GM20000 (cell line): ENCODE data around the gene RSKR.

Source experiments
- DNase-seq: peaks from one replicate; pipeline ENCODE4 v3.0.0; 2012; ENCODE audit warnings: low spot score
- CTCF ChIP-seq: IDR thresholded peaks from 2 replicates; pipeline ENCODE4 v1.5.1; 2012; ENCODE audit warnings: mild to moderate bottlenecking, control low read depth; ENCODE audit errors: extremely low read depth, missing control alignments

The RSKR gene

GRCh38 chr17:28575126-28575795, 38.7 kb downstream of the RSKR start:
- no peak for TF ChIP-seq CTCF
- DNase-seq = no peak

DNA sequence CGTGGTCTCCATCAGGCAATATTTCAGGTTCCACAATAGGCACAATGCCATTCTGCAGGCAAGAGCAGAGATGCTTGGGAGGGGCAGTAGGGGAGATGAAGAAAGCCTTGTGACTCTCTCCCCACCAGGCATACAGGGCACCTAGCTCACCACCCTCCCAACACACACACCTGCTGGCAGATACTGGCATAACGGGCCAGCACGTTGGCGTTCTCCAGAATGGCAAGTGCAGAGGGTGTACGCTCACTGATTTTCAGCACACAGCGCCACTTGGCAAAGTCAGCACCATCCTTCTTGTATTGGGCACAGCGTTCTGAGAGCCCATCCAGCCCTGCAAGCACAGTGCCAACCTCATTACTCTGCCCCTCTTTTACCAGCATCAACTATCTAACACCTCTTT, 39.5 kb downstream of the RSKR start:
- no peak for TF ChIP-seq CTCF
- DNase-seq = no peak

GRCh38 chr17:28573966-28574480, 40.0 kb downstream of the RSKR start:
- no peak for TF ChIP-seq CTCF
- no peak for DNase-seq

DNA sequence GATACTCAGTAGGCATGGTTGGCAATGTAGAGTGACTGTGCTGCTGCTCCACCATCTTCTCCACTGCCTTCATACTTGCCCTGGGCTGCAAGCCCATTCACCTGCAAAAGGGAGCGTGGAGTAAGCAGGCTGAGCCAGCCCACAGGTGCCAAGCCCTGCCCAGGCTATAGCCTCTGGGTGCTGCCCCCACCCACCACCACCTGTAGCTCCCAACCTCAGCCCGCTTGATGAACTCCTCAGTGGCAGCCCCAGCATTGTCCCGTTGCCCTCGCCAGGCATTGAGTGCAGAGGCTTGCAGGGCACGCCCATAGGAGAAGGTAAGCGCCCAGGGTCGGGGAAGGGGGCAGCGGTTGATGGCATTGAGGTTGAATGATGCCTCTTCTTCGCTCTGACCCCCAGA, 40.5 kb downstream of the RSKR start:
- TF ChIP-seq CTCF = no peak
- no peak for DNase-seq

DNA sequence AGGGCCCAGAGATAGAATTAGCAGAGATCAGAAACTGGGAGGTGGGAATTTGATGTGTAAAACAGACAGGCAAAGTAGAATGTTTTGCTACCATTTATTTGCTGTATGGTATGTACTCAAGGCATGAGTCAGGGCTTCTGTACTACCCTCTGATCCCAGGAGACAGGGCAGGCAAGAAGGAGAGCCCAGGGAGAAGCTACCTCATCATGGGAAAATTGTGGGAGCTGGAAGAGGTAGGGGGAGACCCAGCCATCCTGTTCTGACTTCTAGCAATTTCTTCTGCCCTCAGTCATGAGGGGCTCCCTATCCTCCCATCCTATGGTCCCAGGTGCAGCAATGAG, 41.0 kb downstream of the RSKR start:
- no peak for DNase-seq
- no peak for TF ChIP-seq CTCF

- TF ChIP-seq CTCF = no peak
- no peak for DNase-seq
Measured at GRCh38 chr17:28572259-28573039, 41.5 kb downstream of the RSKR start.

DNA sequence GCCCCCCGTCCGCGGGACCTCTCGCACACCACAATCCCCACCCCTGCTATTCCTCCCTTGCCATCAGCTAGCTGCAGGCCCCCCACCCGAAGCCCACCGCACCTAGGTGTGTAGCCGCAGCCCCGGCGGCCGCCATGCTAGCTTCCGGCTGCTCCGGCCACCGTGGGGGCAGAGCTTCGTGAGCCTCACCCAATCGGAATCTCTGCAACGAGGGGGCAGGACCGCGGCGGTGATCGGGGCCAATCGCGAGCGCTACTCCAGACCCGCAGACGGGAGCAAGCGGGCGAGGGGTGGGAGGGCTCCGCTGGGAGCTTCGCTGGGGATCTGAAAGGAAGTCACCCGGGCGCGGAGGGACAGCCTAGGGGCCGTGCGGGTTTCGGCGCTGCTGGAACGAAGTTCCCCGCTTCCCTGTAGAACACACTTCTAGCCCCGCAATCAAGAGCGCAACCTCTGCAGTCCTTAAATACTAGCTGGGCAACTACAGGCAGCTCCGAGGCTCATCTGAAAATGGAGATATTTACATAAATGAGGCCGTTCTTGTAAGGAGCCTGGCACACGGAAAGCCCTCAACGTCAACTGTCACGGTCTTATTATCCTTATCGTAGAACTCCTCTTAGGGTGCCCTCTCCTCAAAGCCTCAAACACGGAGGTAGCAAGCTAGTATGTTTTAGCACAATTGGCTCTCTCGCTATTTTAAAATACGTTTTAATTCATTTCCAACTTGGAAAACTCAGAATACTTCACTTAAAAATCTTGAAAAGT, 42.4 kb downstream of the RSKR start, which contains the start of gene PIGS:
Gene PIGS (minus strand): TSS at position 164 of the 762 bp plus-strand sequence. CDS start 28 bp downstream, at position 136.
- peak; percentile 92 for DNase-seq

More for the DNA sequence above, 42.4 kb downstream of the RSKR start, which contains the start of gene PIGS:
- no peak for TF ChIP-seq CTCF
